ENCODE results near the gene ERVK3-1. TPM values are rescaled to one million over a fixed set of nuclear protein-coding genes. Genes with fewer than 3 reads are reported as not detected.

The ERVK3-1 gene
- total RNA-seq (2022; extraction: Qiagen RNA extraction), result 88.9 to 110 TPM (median 94.2 TPM) in 5 replicates

GRCh38 chr19:58305065-58305931, at the start of gene ERVK3-1:
ERVK3-1 (plus strand) TSS chr19:58305377; CDS start chr19:58312169, 6,792 bp downstream.

GRCh38 chr19:58278541-58279041, 26.6 kb upstream of the ERVK3-1 start, which contains the start of gene ZNF8:
ZNF8 (plus strand) TSS chr19:58278955; CDS start chr19:58279082, 127 bp downstream.

GRCh38 chr19:58326914-58327726, 21.9 kb downstream of the ERVK3-1 start, which contains the start of gene ZSCAN22:
ZSCAN22 (plus strand) TSS chr19:58326994; CDS start chr19:58334803, 7,809 bp downstream.

GRCh38 chr19:58352760-58353671, 47.8 kb downstream of the ERVK3-1 start, which contains the start of gene A1BG:
A1BG (minus strand) TSS chr19:58353492; CDS start chr19:58353437, 55 bp downstream.

GRCh38 chr19:58362272-58362994, 57.3 kb downstream of the ERVK3-1 start, which contains the start of gene ZNF497:
ZNF497 (minus strand) TSS chr19:58362751; CDS start chr19:58357635, 5,116 bp downstream.

Other genes starting within 250 kb of the ERVK3-1 start
- not detected in 5 replicates for gene ZNF135, start 246.1 kb upstream of the ERVK3-1 start, total RNA-seq (2022; extraction: Qiagen RNA extraction)
- gene ZSCAN18, start 207.1 kb upstream of the ERVK3-1 start, total RNA-seq (2022; extraction: Qiagen RNA extraction), result 1.6 to 4.0 TPM (median 2.9 TPM) in 5 replicates
- gene ZNF329, start 154.6 kb upstream of the ERVK3-1 start, total RNA-seq (2022; extraction: Qiagen RNA extraction), result 2.6 to 3.8 TPM (median 3.0 TPM) in 5 replicates
- 13.0 to 14.8 TPM (median 14.1 TPM) in 5 replicates for gene ZNF274, start 122.3 kb upstream of the ERVK3-1 start, total RNA-seq (2022; extraction: Qiagen RNA extraction)
- gene ZNF544, start 76.5 kb upstream of the ERVK3-1 start, total RNA-seq (2022; extraction: Qiagen RNA extraction), result 15.5 to 22.6 TPM (median 17.0 TPM) in 5 replicates
- gene ZNF8, start 26.4 kb upstream of the ERVK3-1 start, total RNA-seq (2022; extraction: Qiagen RNA extraction), result 0.96 to 1.5 TPM (median 0.97 TPM) in 5 replicates
- 2.4 to 2.7 TPM (median 2.6 TPM) in 5 replicates for gene ZSCAN22, start 21.6 kb downstream of the ERVK3-1 start, total RNA-seq (2022; extraction: Qiagen RNA extraction)
- 9.0 to 15.1 TPM (median 12.4 TPM) in 5 replicates for gene A1BG, start 48.1 kb downstream of the ERVK3-1 start, total RNA-seq (2022; extraction: Qiagen RNA extraction)
- 0.98 to 1.7 TPM (median 1.5 TPM) in 5 replicates for gene ZNF497, start 57.4 kb downstream of the ERVK3-1 start, total RNA-seq (2022; extraction: Qiagen RNA extraction)
- 0.92 to 1.6 TPM (median 1.4 TPM) in 5 replicates for gene ZNF837, start 75.7 kb downstream of the ERVK3-1 start, total RNA-seq (2022; extraction: Qiagen RNA extraction)
- gene RPS5, start 81.9 kb downstream of the ERVK3-1 start, total RNA-seq (2022; extraction: Qiagen RNA extraction), result 2,147 to 2,676 TPM (median 2,583 TPM) in 5 replicates
- gene RNF225, start 90.3 kb downstream of the ERVK3-1 start, total RNA-seq (2022; extraction: Qiagen RNA extraction), result 0.08 to 0.25 TPM (median 0.17 TPM) in 4 of 5 replicates, not detected in the other
- gene ZNF584, start 103.3 kb downstream of the ERVK3-1 start, total RNA-seq (2022; extraction: Qiagen RNA extraction), result 17.4 to 20.0 TPM (median 19.2 TPM) in 5 replicates
- 0.08 to 0.10 TPM (median 0.09 TPM) in 5 replicates for gene ZNF132, start 134.8 kb downstream of the ERVK3-1 start, total RNA-seq (2022; extraction: Qiagen RNA extraction)
- gene ZNF324B, start 146.2 kb downstream of the ERVK3-1 start, total RNA-seq (2022; extraction: Qiagen RNA extraction), result 5.8 to 7.5 TPM (median 7.3 TPM) in 5 replicates
- 7.8 to 11.4 TPM (median 9.2 TPM) in 5 replicates for gene ZNF324, start 161.7 kb downstream of the ERVK3-1 start, total RNA-seq (2022; extraction: Qiagen RNA extraction)
- 11.4 to 14.5 TPM (median 14.0 TPM) in 5 replicates for gene ZNF446, start 171.0 kb downstream of the ERVK3-1 start, total RNA-seq (2022; extraction: Qiagen RNA extraction)
- 24.8 to 33.9 TPM (median 31.6 TPM) in 5 replicates for gene SLC27A5, start 206.6 kb downstream of the ERVK3-1 start, total RNA-seq (2022; extraction: Qiagen RNA extraction)
- 13.1 to 20.3 TPM (median 18.7 TPM) in 5 replicates for gene ZBTB45, start 214.4 kb downstream of the ERVK3-1 start, total RNA-seq (2022; extraction: Qiagen RNA extraction)
- 665 to 788 TPM (median 684 TPM) in 5 replicates for gene TRIM28, start 238.7 kb downstream of the ERVK3-1 start, total RNA-seq (2022; extraction: Qiagen RNA extraction)
- gene CHMP2A, start 249.7 kb downstream of the ERVK3-1 start, total RNA-seq (2022; extraction: Qiagen RNA extraction), result 194 to 206 TPM (median 196 TPM) in 5 replicates